Endothelial cell of hepatic sinusoid (primary cell): ENCODE data around the gene BTBD9.

Experiments used
- in situ Hi-C: cut with HindIII; loops from 2 replicates; pipeline ENCODE4 v1.10.0; 2017; ENCODE audit warnings: low sequenced_read_pairs

BTBD9 gene

GRCh38 chr6:38639498-38640215, at the start of gene BTBD9:
Gene BTBD9 (minus strand): TSS chr6:38639929.
- in situ Hi-C loops: no loop called here

- in situ Hi-C loops: no loop called here
Measured at GRCh38 chr6:38688579-38689087, 48.9 kb upstream of the BTBD9 start.

- in situ Hi-C loops: no loop called here
Measured at GRCh38 chr6:38687549-38687948, 47.8 kb upstream of the BTBD9 start.

- in situ Hi-C loops: no loop called here
Measured at GRCh38 chr6:38687043-38687353, 47.3 kb upstream of the BTBD9 start.

- in situ Hi-C loops: no loop called here
Measured at GRCh38 chr6:38686270-38687042, 46.7 kb upstream of the BTBD9 start.

- in situ Hi-C loops: no loop called here
Measured at GRCh38 chr6:38684904-38685303, 45.2 kb upstream of the BTBD9 start.

- in situ Hi-C loops: no loop called here
Measured at GRCh38 chr6:38684237-38684636, 44.5 kb upstream of the BTBD9 start.

GRCh38 chr6:38681850-38682249, 42.1 kb upstream of the BTBD9 start:
- in situ Hi-C loops: no loop called here

GRCh38 chr6:38679668-38680067, 39.9 kb upstream of the BTBD9 start:
- in situ Hi-C loops: no loop called here

GRCh38 chr6:38678178-38678760, 38.5 kb upstream of the BTBD9 start:
- in situ Hi-C loops: no loop called here

- in situ Hi-C loops: no loop called here
Measured at GRCh38 chr6:38676974-38677544, 37.3 kb upstream of the BTBD9 start.

- in situ Hi-C loops: no loop called here
Measured at GRCh38 chr6:38676236-38676973, 36.7 kb upstream of the BTBD9 start.

- in situ Hi-C loops: no loop called here
Measured at GRCh38 chr6:38673397-38674165, 33.9 kb upstream of the BTBD9 start.

GRCh38 chr6:38671885-38672467, 32.2 kb upstream of the BTBD9 start:
- in situ Hi-C loops: no loop called here

GRCh38 chr6:38658418-38659167, 18.9 kb upstream of the BTBD9 start:
- in situ Hi-C loops: no loop called here

GRCh38 chr6:38656896-38657295, 17.2 kb upstream of the BTBD9 start:
- in situ Hi-C loops: no loop called here

GRCh38 chr6:38654263-38654662, 14.5 kb upstream of the BTBD9 start:
- in situ Hi-C loops: no loop called here

GRCh38 chr6:38651121-38651784, 11.5 kb upstream of the BTBD9 start:
- in situ Hi-C loops: no loop called here
